Sigmoid colon (tissue), 7 donors: ENCODE results near the gene OMP. TPM values are rescaled to one million over a fixed set of nuclear protein-coding genes. Genes with fewer than 3 reads are reported as not detected.

Experiments
- DNase-seq: peaks from one replicate; pipeline ENCODE4 v3.0.0-alpha.2; 2019
- H3K27ac ChIP-seq, 4 donors: fragments of 200-600 bp; sonication (generic); one replicate each; pipeline ENCODE4 v1.5.1; 2016 to 2019; ENCODE audit warnings: mild to moderate bottlenecking in 1 of 4
- H3K27me3 ChIP-seq, 3 donors: fragments of 200-600 bp; sonication (generic); one replicate each; pipeline ENCODE4 v1.5.1; 2019; ENCODE audit warnings: mild to moderate bottlenecking in 1 of 3
- H3K36me3 ChIP-seq, 4 donors: fragments of 200-600 bp; sonication (generic); one replicate each; pipeline ENCODE4 v1.5.1; 2016 to 2019
- H3K4me1 ChIP-seq, 4 donors: fragments of 200-600 bp; sonication (generic); one replicate each; pipeline ENCODE4 v1.5.1; 2017 to 2019
- H3K4me3 ChIP-seq, 4 donors: fragments of 200-600 bp; sonication (generic); one replicate each; pipeline ENCODE4 v1.5.1; 2017 to 2019; ENCODE audit warnings: mild to moderate bottlenecking in 2 of 4, moderate library complexity in 1 of 4
- H3K9me3 ChIP-seq, 4 donors: fragments of 200-600 bp in 3 of 4; sonication (generic) in 3 of 4; one replicate each; pipeline versions ENCODE4 v1.5.1 to v1.6.1; 2013 to 2019
- CTCF ChIP-seq, 4 experiments: fragments of 450-650 bp in 3 of 4; fragments of 200-600 bp in 1 of 4; IDR thresholded peaks; one replicate each; pipeline ENCODE4 v1.5.1; 2016 to 2019; ENCODE audit warnings: antibody characterized with exemption in 4 of 4, mild to moderate bottlenecking in 3 of 4, moderate library complexity in 2 of 4
- EP300 ChIP-seq, 4 donors: sonication (generic); formaldehyde crosslinking; IDR thresholded peaks; one replicate each; pipeline ENCODE4 v1.6.1; 2017; ENCODE audit warnings: antibody characterized with exemption in 4 of 4
- POLR2A ChIP-seq, 2 donors: fragments of 450-650 bp; IDR thresholded peaks; one replicate each; pipeline ENCODE4 v1.6.1; 2016; ENCODE audit warnings: antibody characterized with exemption in 2 of 2, mild to moderate bottlenecking in 2 of 2, moderate library complexity in 2 of 2
- POLR2AphosphoS5 ChIP-seq, 4 donors: sonication (generic); formaldehyde crosslinking; IDR thresholded peaks; one replicate each; pipeline ENCODE4 v1.6.1; 2017; ENCODE audit warnings: antibody characterized with exemption in 4 of 4
- WGBS, 2 donors: extraction: QIAGEN DNeasy Blood & Tissue Kit; methylation state at CpG; one replicate each; pipeline ENCODE4 v1.1.7; 2013; 5-methylcytosine and 5-hydroxymethylcytosine counted together
- intact Hi-C: fragments of 100-400 bp; cut with DNase I; formaldehyde crosslinking; loops from one replicate; pipeline ENCODE4 v1.15.1; 2023
- polyA plus RNA-seq, 3 donors: library from polyadenylated mRNA; stranded (reverse); fragments of 200-250 nt; gene quantifications; one replicate each; pipeline ENCODE4 v1.2.3, GENCODE V29; 2013
- total RNA-seq, 4 donors: library from RNA; depleted of rRNA; stranded (reverse); fragments of >200 nt; gene quantifications; one replicate each; pipeline ENCODE4 v1.1.0, GENCODE V29; 2016
- donor health status: healthy with polysubstance abuse.
- donor health status: Bipolar disorder and iron deficiency.
- donor health status: healthy.

OMP gene
- total and polyA plus RNA-seq, 7 donors = 1.4 to 4.5 TPM; not detected in 5

- Histone ChIP-seq H3K36me3 (no peaks in the 10 kb centered on the region), H3K27me3 (no peaks in the 10 kb centered on the region), H3K4me1 (peaks cover 0 to 5% (median 0%) of the 10 kb centered on the region in 4 donors), H3K4me3 (no peak overlapping the region), H3K27ac (no peak overlapping the region), H3K9me3 (no peaks in the 10 kb centered on the region)
- intact Hi-C loops = no loop called here
- WGBS, 2 donors = 79% methylated on average over 7 of the region's 7 CpGs
- peak; percentile 62 for DNase-seq
- TF ChIP-seq POLR2A (IDR thresholded peaks at IDR 0.05) (no peak), CTCF (IDR thresholded peaks at IDR 0.05) (no peak), EP300 (IDR thresholded peaks at IDR 0.05) (no peak), POLR2AphosphoS5 (IDR thresholded peaks at IDR 0.05) (no peak)
Observed at GRCh38 chr11:77092382-77092781, 10.3 kb upstream of the OMP start.

- Histone ChIP-seq H3K4me1 (peaks cover 0 to 5% (median 0%) of the 10 kb centered on the region in 4 donors), H3K27me3 (no peaks in the 10 kb centered on the region), H3K36me3 (no peaks in the 10 kb centered on the region), H3K9me3 (no peaks in the 10 kb centered on the region), H3K27ac (no peak overlapping the region), H3K4me3 (no peak overlapping the region)
- 90% methylated on average over 33 of the region's 33 CpGs for WGBS, 2 donors
- TF ChIP-seq POLR2A (IDR thresholded peaks at IDR 0.05) (no peak), EP300 (IDR thresholded peaks at IDR 0.05) (no peak), POLR2AphosphoS5 (IDR thresholded peaks at IDR 0.05) (no peak), CTCF (IDR thresholded peaks at IDR 0.05) (no peak)
- intact Hi-C loops = no loop called here
- DNase-seq = peak; percentile 61
Observed at GRCh38 chr11:77093056-77093891, 9.4 kb upstream of the OMP start.

- TF ChIP-seq POLR2AphosphoS5 (IDR thresholded peaks at IDR 0.05) (no peak), EP300 (IDR thresholded peaks at IDR 0.05) (no peak), POLR2A (IDR thresholded peaks at IDR 0.05) (no peak), CTCF (IDR thresholded peaks at IDR 0.05) (no peak)
- H3K9me3 ChIP-seq = no peaks in the 10 kb centered on the region
- H3K4me1 ChIP-seq = peaks cover 0 to 5% (median 0%) of the 10 kb centered on the region in 4 donors
- H3K27ac ChIP-seq = no peak overlapping the region
- 76 to 87% methylated on average over 6 of the region's 6 CpGs for WGBS, 2 donors
- intact Hi-C loops = no loop called here
- no peak overlapping the region for H3K4me3 ChIP-seq
- no peaks in the 10 kb centered on the region for H3K27me3 ChIP-seq
- no peaks in the 10 kb centered on the region for H3K36me3 ChIP-seq
- DNase-seq = peak; percentile 47
Observed at GRCh38 chr11:77093987-77094840, 8.4 kb upstream of the OMP start.

- Histone ChIP-seq H3K4me1 (peaks cover 0 to 5% (median 0%) of the 10 kb centered on the region in 4 donors), H3K9me3 (no peaks in the 10 kb centered on the region), H3K36me3 (no peaks in the 10 kb centered on the region), H3K27me3 (no peaks in the 10 kb centered on the region), H3K27ac (no peak overlapping the region), H3K4me3 (no peak overlapping the region)
- peak; percentile 40 for DNase-seq
- 85 to 89% methylated on average over 7 of the region's 7 CpGs for WGBS, 2 donors
- intact Hi-C loops = no loop called here
- no peak for TF ChIP-seq CTCF (IDR thresholded peaks at IDR 0.05)
- no peak for TF ChIP-seq POLR2A (IDR thresholded peaks at IDR 0.05)
- TF ChIP-seq EP300 (IDR thresholded peaks at IDR 0.05) = no peak
- no peak for TF ChIP-seq POLR2AphosphoS5 (IDR thresholded peaks at IDR 0.05)
Observed at GRCh38 chr11:77094841-77095365, 7.7 kb upstream of the OMP start.
